Common myeloid progenitor, CD34-positive (primary cell): Measurements from ENCODE around the gene NDUFA7.

Experiments used
- CTCF ChIA-PET: fragments of 350-600 bp; sonication (Branson Sonifier 250); formaldehyde crosslinking; loops from one replicate; lab custom pipeline; 2021; ENCODE audit warnings: antibody characterized with exemption; lab: Charles Lee
- POLR2A ChIA-PET: fragments of 350-600 bp; sonication (Branson Sonifier 250); formaldehyde crosslinking; loops from one replicate; lab custom pipeline; 2021; ENCODE audit warnings: antibody characterized with exemption; lab: Charles Lee
- DNase-seq, 3 donors: peaks; one replicate each; pipeline versions ENCODE4 v3.0.0 to v3.0.0-alpha.2; 2013
- H3K27ac ChIP-seq, 2 experiments: 1 replicate in 1 of 2; 2 replicates in 1 of 2; pipeline ENCODE4 v1.7.0; 2013; ENCODE audit warnings: inconsistent platforms in 2 of 2, low read length in 2 of 2, mild to moderate bottlenecking in 2 of 2, low read depth in 1 of 2, moderate library complexity in 1 of 2; ENCODE audit not compliant: severe bottlenecking in 2 of 2, insufficient read depth in 1 of 2, poor library complexity in 1 of 2
- H3K27me3 ChIP-seq, 5 experiments: replicated peaks in 2 of 5; 1 replicate in 3 of 5; 2 replicates in 2 of 5; pipeline versions ENCODE4 v1.6.1 to v1.7.0; 2013; ENCODE audit warnings: low read length in 4 of 5, mild to moderate bottlenecking in 2 of 5, moderate library complexity in 2 of 5, inconsistent platforms in 1 of 5; ENCODE audit not compliant: insufficient read depth in 5 of 5, control insufficient read depth in 4 of 5
- H3K36me3 ChIP-seq, 4 experiments: 1 replicate in 2 of 4; 2 replicates in 2 of 4; pipeline versions ENCODE4 v1.6.1 to v1.7.0; 2013; ENCODE audit warnings: low read length in 3 of 4, control low read depth in 1 of 4, mild to moderate bottlenecking in 1 of 4; ENCODE audit not compliant: control insufficient read depth in 4 of 4, insufficient read depth in 4 of 4
- H3K4me1 ChIP-seq, 4 experiments: 1 replicate in 3 of 4; 2 replicates in 1 of 4; pipeline versions ENCODE4 v1.6.1 to v1.7.1; 2013; ENCODE audit warnings: low read length in 3 of 4, mild to moderate bottlenecking in 3 of 4, control low read depth in 1 of 4, inconsistent platforms in 1 of 4, moderate library complexity in 1 of 4; ENCODE audit not compliant: control insufficient read depth in 4 of 4, insufficient read depth in 4 of 4; ENCODE audit errors: control extremely low read depth in 1 of 4
- H3K4me3 ChIP-seq, 7 experiments: 1 replicate in 4 of 7; 2 replicates in 3 of 7; pipeline versions ENCODE4 v1.5.1 to v1.7.0; 2013; ENCODE audit warnings: mild to moderate bottlenecking in 7 of 7, low read length in 6 of 7, moderate library complexity in 6 of 7, inconsistent platforms in 2 of 7, low read depth in 2 of 7, control low read depth in 1 of 7; ENCODE audit not compliant: insufficient read depth in 4 of 7, control insufficient read depth in 1 of 7; ENCODE audit errors: extremely low read depth in 1 of 7
- H3K9me3 ChIP-seq, 5 experiments: 1 replicate in 4 of 5; 2 replicates in 1 of 5; pipeline versions ENCODE4 v1.6.1 to v1.7.1; 2013; ENCODE audit warnings: low read length in 4 of 5, mild to moderate bottlenecking in 2 of 5, inconsistent platforms in 1 of 5, low read depth in 1 of 5, moderate library complexity in 1 of 5; ENCODE audit not compliant: control insufficient read depth in 4 of 5, insufficient read depth in 2 of 5; ENCODE audit errors: control extremely low read depth in 1 of 5
- WGBS: methylation state at CpG from one replicate; pipeline ENCODE4 v1.1.5; 2013; ENCODE audit not compliant: insufficient coverage; 5-methylcytosine and 5-hydroxymethylcytosine counted together

Gene NDUFA7

GRCh38 chr19:8331263-8331845, 10.2 kb upstream of the NDUFA7 start:
- Histone ChIP-seq H3K27ac (no peak overlapping the region), H3K9me3 (peaks cover 0 to 4% (median 3%) of the 10 kb centered on the region in 5 experiments), H3K4me3 (no peak overlapping the region), H3K36me3 (no peaks in the 10 kb centered on the region), H3K27me3 (peaks cover 0 to 61% (median 25%) of the 10 kb centered on the region in 5 experiments), H3K4me1 (peaks cover 0 to 22% (median 14%) of the 10 kb centered on the region in 4 experiments)
- no peak for DNase-seq
- 83% methylated on average over 7 of the region's 8 CpGs for WGBS
- POLR2A ChIA-PET, result no interaction called here
- CTCF ChIA-PET, result interaction anchor here (1.1 to 1.4 kb wide), 2 partner anchors 10 to 13 kb away, joined by 3 to 5 read pairs; no protein-coding TSS in a partner anchor

GRCh38 chr19:8329996-8330395, 8.8 kb upstream of the NDUFA7 start:
- DNase-seq, result no peak
- H3K4me1 ChIP-seq, result peaks cover 0 to 12% (median 5%) of the 10 kb centered on the region in 4 experiments
- H3K4me3 ChIP-seq, result no peak overlapping the region
- peaks cover 0 to 48% (median 17%) of the 10 kb centered on the region in 5 experiments for H3K27me3 ChIP-seq
- H3K9me3 ChIP-seq, result peaks cover 0 to 4% (median 3%) of the 10 kb centered on the region in 5 experiments
- ChIA-PET CTCF (interaction anchor here (1.3 kb wide), 1 partner anchor 10 kb away, joined by 3 read pairs; no protein-coding TSS in a partner anchor), POLR2A (interaction anchor here (0.6 kb wide), 1 partner anchor 19 kb away, joined by 3 read pairs; no protein-coding TSS in a partner anchor)
- H3K27ac ChIP-seq, result no peak overlapping the region
- WGBS, result 69% methylated on average over 2 of the region's 3 CpGs
- no peaks in the 10 kb centered on the region for H3K36me3 ChIP-seq

GRCh38 chr19:8325454-8325853, 4.3 kb upstream of the NDUFA7 start:
- Histone ChIP-seq H3K36me3 (peaks cover 0 to 16% (median 7%) of the 10 kb centered on the region in 4 experiments), H3K4me3 (no peak overlapping the region), H3K27ac (no peak overlapping the region), H3K9me3 (peaks cover 0 to 4% (median 3%) of the 10 kb centered on the region in 5 experiments), H3K27me3 (peaks cover 0 to 14% (median 5%) of the 10 kb centered on the region in 5 experiments), H3K4me1 (peaks cover 2 to 32% (median 25%) of the 10 kb centered on the region in 4 experiments)
- WGBS, result 100% methylated on average over 2 of the region's 3 CpGs
- POLR2A ChIA-PET, result no interaction called here
- CTCF ChIA-PET, result interaction anchor here (1.4 to 1.8 kb wide), 2 partner anchors 10 to 28 kb away, joined by 5 read pairs; no protein-coding TSS in a partner anchor
- DNase-seq, result no peak

GRCh38 chr19:8324186-8325050, 3.2 kb upstream of the NDUFA7 start:
- no peak for DNase-seq
- POLR2A ChIA-PET, result interaction anchor here (0.5 kb wide), 1 partner anchor 366 kb away, joined by 3 read pairs; no protein-coding TSS in a partner anchor
- Histone ChIP-seq H3K27ac (no peak overlapping the region), H3K4me1 (peaks cover 5 to 42% (median 33%) of the 10 kb centered on the region in 4 experiments), H3K9me3 (peaks cover 0 to 4% (median 3%) of the 10 kb centered on the region in 5 experiments), H3K4me3 (no peak overlapping the region), H3K36me3 (peaks cover 0 to 16% (median 7%) of the 10 kb centered on the region in 4 experiments), H3K27me3 (peaks cover 0 to 14% (median 5%) of the 10 kb centered on the region in 5 experiments)
- WGBS, result 86% methylated on average over 15 of the region's 17 CpGs
- CTCF ChIA-PET, result interaction anchor here (0.9 to 1.6 kb wide), 5 partner anchors 11 to 57 kb away, joined by 4 to 8 read pairs (median 5); no protein-coding TSS in a partner anchor

- peak; percentile 52 to 76 (median 74) for DNase-seq
- Histone ChIP-seq H3K9me3 (peaks cover 0 to 4% (median 3%) of the 10 kb centered on the region in 5 experiments), H3K4me3 (no peak overlapping the region), H3K4me1 (peaks cover 5 to 42% (median 34%) of the 10 kb centered on the region in 4 experiments), H3K27me3 (peaks cover 0 to 14% (median 5%) of the 10 kb centered on the region in 5 experiments), H3K27ac (no peak overlapping the region), H3K36me3 (peaks cover 0 to 16% (median 7%) of the 10 kb centered on the region in 4 experiments)
- WGBS, result 100% methylated on average over 1 of the region's 1 CpG
- CTCF ChIA-PET, result interaction anchor here (0.9 to 1.6 kb wide), 5 partner anchors 12 to 56 kb away, joined by 4 to 8 read pairs (median 5); no protein-coding TSS in a partner anchor
- POLR2A ChIA-PET, result interaction anchor here (0.5 kb wide), 1 partner anchor 365 kb away, joined by 3 read pairs; no protein-coding TSS in a partner anchor
Observed at GRCh38 chr19:8323781-8324185, 2.6 kb upstream of the NDUFA7 start.

- ChIA-PET CTCF (interaction anchor here (1.0 to 1.4 kb wide), 2 partner anchors 11 to 31 kb away, joined by 4 to 7 read pairs; no protein-coding TSS in a partner anchor), POLR2A (interaction anchor here (0.7 kb wide), 1 partner anchor 261 kb away, joined by 4 read pairs; no protein-coding TSS in a partner anchor)
- Histone ChIP-seq H3K27me3 (peaks cover 0 to 6% (median 2%) of the 10 kb centered on the region in 5 experiments), H3K4me1 (peaks cover 5 to 42% (median 34%) of the 10 kb centered on the region in 4 experiments), H3K36me3 (peaks cover 0 to 16% (median 7%) of the 10 kb centered on the region in 4 experiments), H3K4me3 (peak overlapping the region; percentile 8 to 100 (median 93)), H3K9me3 (peaks cover 0 to 4% (median 3%) of the 10 kb centered on the region in 5 experiments), H3K27ac (peak overlapping the region in 1 of 2 experiments; percentile 97)
- no peak for DNase-seq
- 92% methylated on average over 6 of the region's 7 CpGs for WGBS
Observed at GRCh38 chr19:8322638-8322997, 1.4 kb upstream of the NDUFA7 start.
